HepG2 (cell line): ENCODE data around the gene LHFPL6. TPM values are rescaled to one million over a fixed set of nuclear protein-coding genes. Genes with fewer than 3 reads are reported as not detected.

Experiments used
- HNRNPLL ChIP-seq: fragments of 200-400 bp; formaldehyde crosslinking; IDR thresholded peaks from 2 replicates; pipeline ENCODE4 v1.6.1; 2017; ENCODE audit warnings: mild to moderate bottlenecking, low read depth, low read length; ENCODE audit not compliant: poor library complexity, severe bottlenecking
- NCOA2 ChIP-seq: sonication (generic); formaldehyde crosslinking; IDR thresholded peaks from 2 replicates; pipeline ENCODE4 v1.8.0; 2022; ENCODE audit warnings: inconsistent platforms
- SOX6 ChIP-seq, 2 experiments: fragments of 450-650 bp in 1 of 2; sonication (generic) in 1 of 2; formaldehyde crosslinking in 1 of 2; IDR thresholded peaks; 2 replicates each; pipeline versions ENCODE4 v1.4.0 to v1.6.1; 2017 to 2020; ENCODE audit warnings: antibody characterized with exemption in 1 of 2, mild to moderate bottlenecking in 1 of 2, missing genetic modification reagents in 1 of 2
- SRY ChIP-seq: sonication (generic); formaldehyde crosslinking; IDR thresholded peaks from 2 replicates; pipeline ENCODE4 v1.8.0; 2022; ENCODE audit warnings: mild to moderate bottlenecking, missing genetic modification reagents
- ZNF136 ChIP-seq: sonication (generic); formaldehyde crosslinking; IDR thresholded peaks from 2 replicates; pipeline ENCODE4 v1.8.1; 2022; ENCODE audit warnings: low read depth, mild to moderate bottlenecking, moderate library complexity, missing genetic modification reagents
- ZNF224 ChIP-seq: sonication (generic); formaldehyde crosslinking; IDR thresholded peaks from 2 replicates; pipeline ENCODE4 v1.5.0; 2020; ENCODE audit warnings: mild to moderate bottlenecking, missing genetic modification reagents
- ZNF496 ChIP-seq: sonication (generic); formaldehyde crosslinking; IDR thresholded peaks from 2 replicates; pipeline ENCODE4 v1.8.1; 2023; ENCODE audit warnings: mild to moderate bottlenecking, moderate library complexity, missing genetic modification reagents; ENCODE audit not compliant: insufficient replicate concordance
- ZNF530 ChIP-seq: sonication (generic); formaldehyde crosslinking; IDR thresholded peaks from 2 replicates; pipeline ENCODE4 v1.5.0; 2020; ENCODE audit warnings: low read depth, mild to moderate bottlenecking, missing genetic modification reagents
- ZNF547 ChIP-seq: sonication (generic); formaldehyde crosslinking; IDR thresholded peaks from 2 replicates; pipeline ENCODE4 v1.5.1; 2020; ENCODE audit warnings: mild to moderate bottlenecking, missing genetic modification reagents
- polyA plus RNA-seq, 8 experiments: library from polyadenylated mRNA; depleted of rRNA in 3 of 8; stranded (reverse) in 7 of 8; unstranded in 1 of 8; fragments of >200 nt; fragmentation: Illumina TruSeq in 4 of 8; extraction: Trizol in 4 of 8; gene quantifications; 2 replicates each; pipeline versions ENCODE4 v1.2.1 to v1.2.3, GENCODE V29; 2011 to 2016; ENCODE audit warnings: low read depth in 4 of 8, missing spikeins in 1 of 8, mixed read lengths in 1 of 8; ENCODE audit not compliant: insufficient read depth in 1 of 8
- total RNA-seq, 5 experiments: library from RNA; depleted of rRNA; stranded (reverse); fragments of >200 nt; fragmentation: Illumina TruSeq; extraction: Trizol; gene quantifications; 2 replicates each; pipeline ENCODE4 v1.2.3, GENCODE V29; 2016; ENCODE audit warnings: low read depth in 1 of 5
- TF ChIP-seq, protein P1 (sequence below), 2 experiments: sonication (generic) in 1 of 2; formaldehyde crosslinking in 1 of 2; IDR thresholded peaks; 2 replicates each; pipeline versions ENCODE4 v1.5.1 to v1.6.1; 2011 to 2020; ENCODE audit warnings: borderline replicate concordance in 1 of 2, low read depth in 1 of 2, low read length in 1 of 2, mild to moderate bottlenecking in 1 of 2, missing genetic modification reagents in 1 of 2, moderate library complexity in 1 of 2
- TF ChIP-seq, protein P2 (sequence below): sonication (generic); formaldehyde crosslinking; IDR thresholded peaks from 2 replicates; pipeline ENCODE4 v1.4.0; 2020; ENCODE audit warnings: missing genetic modification reagents, borderline replicate concordance
- TF ChIP-seq, protein P3 (sequence below): sonication (generic); formaldehyde crosslinking; IDR thresholded peaks from 2 replicates; pipeline ENCODE4 v1.4.0; 2020; ENCODE audit warnings: mild to moderate bottlenecking, missing genetic modification reagents

Gene LHFPL6
- total and polyA plus RNA-seq, 2 of the 13 experiments (the other 11 are each of a cell fraction or from before 2014, with no cell fraction given) = not detected

DNA sequence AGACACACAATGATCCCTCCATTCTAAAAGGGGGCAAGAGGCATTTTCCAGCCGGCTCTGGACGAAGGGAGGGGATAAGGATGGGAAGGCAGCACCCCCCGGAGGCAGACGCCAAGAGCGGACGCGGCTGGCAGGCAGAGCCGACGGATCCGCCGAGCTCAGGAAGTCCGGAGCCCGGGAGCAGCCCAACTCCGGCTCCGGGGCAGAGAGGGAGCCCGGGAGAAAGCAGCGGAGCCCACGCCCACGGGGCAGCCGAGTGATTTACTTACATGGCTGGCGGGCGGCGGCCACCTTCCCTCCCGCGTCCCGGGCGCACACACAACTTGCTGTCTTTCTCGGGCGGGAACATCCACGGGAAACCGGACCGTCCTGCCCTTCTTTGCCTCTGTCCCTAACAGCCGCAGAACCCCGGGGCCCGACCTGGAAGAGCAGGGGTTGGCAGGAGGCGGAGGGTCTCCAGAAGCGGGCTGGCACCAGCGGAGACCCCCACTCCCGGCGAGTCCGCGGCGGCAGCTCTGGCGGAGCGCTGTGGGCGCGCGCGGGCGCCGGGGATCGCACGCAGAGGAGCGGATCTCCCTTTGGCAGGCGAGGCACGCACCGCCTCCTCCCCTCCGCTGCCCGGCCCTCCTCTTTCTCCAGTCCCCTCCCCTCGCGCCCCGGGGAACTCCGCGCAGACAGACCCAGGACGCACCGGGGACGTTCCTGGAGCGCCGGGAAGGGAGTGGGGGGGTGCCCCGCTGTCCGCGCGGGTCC, at the start of gene LHFPL6 (continued):
- TF ChIP-seq, protein P1, sequence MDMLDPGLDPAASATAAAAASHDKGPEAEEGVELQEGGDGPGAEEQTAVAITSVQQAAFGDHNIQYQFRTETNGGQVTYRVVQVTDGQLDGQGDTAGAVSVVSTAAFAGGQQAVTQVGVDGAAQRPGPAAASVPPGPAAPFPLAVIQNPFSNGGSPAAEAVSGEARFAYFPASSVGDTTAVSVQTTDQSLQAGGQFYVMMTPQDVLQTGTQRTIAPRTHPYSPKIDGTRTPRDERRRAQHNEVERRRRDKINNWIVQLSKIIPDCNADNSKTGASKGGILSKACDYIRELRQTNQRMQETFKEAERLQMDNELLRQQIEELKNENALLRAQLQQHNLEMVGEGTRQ (IDR thresholded peaks at IDR 0.05; ENCODE audit: low read depth, low read length) = no peak
- TF ChIP-seq, protein P1 (CRISPR knock-in tag; IDR thresholded peaks at IDR 0.05; ENCODE audit: borderline replicate concordance) = no peak
- TF ChIP-seq NCOA2 (CRISPR knock-in tag) (no peak), SRY (no peak), SOX6 (IDR thresholded peaks at IDR 0.05) (no peak), SOX6 (CRISPR knock-in tag; IDR thresholded peaks at IDR 0.05) (0 out of 2 replicates have a peak, but pooled peaks have one; percentile 9), ZNF547 (CRISPR knock-in tag) (no peak), ZNF224 (CRISPR knock-in tag) (no peak), HNRNPLL (peak; percentile 71), ZNF530 (CRISPR knock-in tag) (no peak), ZNF136 (CRISPR knock-in tag) (no peak), ZNF496 (no peak)
- TF ChIP-seq, protein P2, sequence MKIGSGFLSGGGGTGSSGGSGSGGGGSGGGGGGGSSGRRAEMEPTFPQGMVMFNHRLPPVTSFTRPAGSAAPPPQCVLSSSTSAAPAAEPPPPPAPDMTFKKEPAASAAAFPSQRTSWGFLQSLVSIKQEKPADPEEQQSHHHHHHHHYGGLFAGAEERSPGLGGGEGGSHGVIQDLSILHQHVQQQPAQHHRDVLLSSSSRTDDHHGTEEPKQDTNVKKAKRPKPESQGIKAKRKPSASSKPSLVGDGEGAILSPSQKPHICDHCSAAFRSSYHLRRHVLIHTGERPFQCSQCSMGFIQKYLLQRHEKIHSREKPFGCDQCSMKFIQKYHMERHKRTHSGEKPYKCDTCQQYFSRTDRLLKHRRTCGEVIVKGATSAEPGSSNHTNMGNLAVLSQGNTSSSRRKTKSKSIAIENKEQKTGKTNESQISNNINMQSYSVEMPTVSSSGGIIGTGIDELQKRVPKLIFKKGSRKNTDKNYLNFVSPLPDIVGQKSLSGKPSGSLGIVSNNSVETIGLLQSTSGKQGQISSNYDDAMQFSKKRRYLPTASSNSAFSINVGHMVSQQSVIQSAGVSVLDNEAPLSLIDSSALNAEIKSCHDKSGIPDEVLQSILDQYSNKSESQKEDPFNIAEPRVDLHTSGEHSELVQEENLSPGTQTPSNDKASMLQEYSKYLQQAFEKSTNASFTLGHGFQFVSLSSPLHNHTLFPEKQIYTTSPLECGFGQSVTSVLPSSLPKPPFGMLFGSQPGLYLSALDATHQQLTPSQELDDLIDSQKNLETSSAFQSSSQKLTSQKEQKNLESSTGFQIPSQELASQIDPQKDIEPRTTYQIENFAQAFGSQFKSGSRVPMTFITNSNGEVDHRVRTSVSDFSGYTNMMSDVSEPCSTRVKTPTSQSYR = no peak
- TF ChIP-seq, protein P3, sequence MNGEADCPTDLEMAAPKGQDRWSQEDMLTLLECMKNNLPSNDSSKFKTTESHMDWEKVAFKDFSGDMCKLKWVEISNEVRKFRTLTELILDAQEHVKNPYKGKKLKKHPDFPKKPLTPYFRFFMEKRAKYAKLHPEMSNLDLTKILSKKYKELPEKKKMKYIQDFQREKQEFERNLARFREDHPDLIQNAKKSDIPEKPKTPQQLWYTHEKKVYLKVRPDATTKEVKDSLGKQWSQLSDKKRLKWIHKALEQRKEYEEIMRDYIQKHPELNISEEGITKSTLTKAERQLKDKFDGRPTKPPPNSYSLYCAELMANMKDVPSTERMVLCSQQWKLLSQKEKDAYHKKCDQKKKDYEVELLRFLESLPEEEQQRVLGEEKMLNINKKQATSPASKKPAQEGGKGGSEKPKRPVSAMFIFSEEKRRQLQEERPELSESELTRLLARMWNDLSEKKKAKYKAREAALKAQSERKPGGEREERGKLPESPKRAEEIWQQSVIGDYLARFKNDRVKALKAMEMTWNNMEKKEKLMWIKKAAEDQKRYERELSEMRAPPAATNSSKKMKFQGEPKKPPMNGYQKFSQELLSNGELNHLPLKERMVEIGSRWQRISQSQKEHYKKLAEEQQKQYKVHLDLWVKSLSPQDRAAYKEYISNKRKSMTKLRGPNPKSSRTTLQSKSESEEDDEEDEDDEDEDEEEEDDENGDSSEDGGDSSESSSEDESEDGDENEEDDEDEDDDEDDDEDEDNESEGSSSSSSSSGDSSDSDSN (CRISPR knock-in tag) = peak; percentile 60; the same call in 1 of the 2 replicates
